ENCODE measurements around the gene ATP11A.

- TF ChIP-seq EZH2phosphoT487 (IDR thresholded peaks at IDR 0.05; ENCODE audit: borderline replicate concordance, low read length) (no peak), EZH2 (IDR thresholded peaks at IDR 0.05; ENCODE audit: low read length, unreplicated experiment) (no peak), CTCF (conservative IDR thresholded peaks at IDR 0.05; ENCODE audit: low read depth, low read length) (no peak)
Observed at GRCh38 chr13:112730157-112730671, 40.4 kb downstream of the ATP11A start.
